Activated CD8-positive, alpha-beta T cell treated with anti-CD3 and anti-CD28 coated beads for 36 hours (primary cell): Measurements from ENCODE around the gene IRS1. TPM values are rescaled to one million over a fixed set of nuclear protein-coding genes. Genes with fewer than 3 reads are reported as not detected.
A peak's percentile ranks its signal among the peaks of the same experiment; 100 is the strongest.

Source experiments
- ATAC-seq: fragments of 200-7000 bp; cut with Tn5 transposase; one replicate; pipeline ENCODE4 v1.10.0; 2021; ENCODE audit warnings: mild to moderate bottlenecking, moderate library complexity
- CTCF ChIA-PET: fragments of 350-600 bp; sonication (Branson Sonifier 250); formaldehyde crosslinking; loops from one replicate; lab custom pipeline; 2021; ENCODE audit warnings: antibody characterized with exemption; lab: Charles Lee
- POLR2A ChIA-PET: fragments of 350-600 bp; sonication (Branson Sonifier 250); formaldehyde crosslinking; loops from one replicate; lab custom pipeline; 2021; ENCODE audit warnings: antibody characterized with exemption; lab: Charles Lee
- DNase-seq: peaks from one replicate; pipeline ENCODE4 v3.0.0-alpha.2; 2020
- H3K27ac Mint-ChIP-seq: one replicate; pipeline ENCODE4 v1.8.0; 2021; ENCODE audit warnings: mild to moderate bottlenecking, mixed read lengths
- H3K27me3 Mint-ChIP-seq: one replicate; pipeline ENCODE4 v1.8.0; 2021; ENCODE audit warnings: mixed read lengths
- H3K36me3 Mint-ChIP-seq: one replicate; pipeline ENCODE4 v1.8.0; 2021; ENCODE audit warnings: low read depth, mixed read lengths
- H3K4me1 Mint-ChIP-seq: one replicate; pipeline ENCODE4 v1.8.0; 2021; ENCODE audit warnings: low read depth, mixed read lengths
- H3K4me3 Mint-ChIP-seq: one replicate; pipeline ENCODE4 v1.8.0; 2021; ENCODE audit warnings: mild to moderate bottlenecking, moderate library complexity, mixed read lengths
- H3K9me3 Mint-ChIP-seq: one replicate; pipeline ENCODE4 v1.8.0; 2021; ENCODE audit warnings: mixed read lengths
- intact Hi-C: fragments of 100-400 bp; cut with micrococcal nuclease; formaldehyde crosslinking; loops from one replicate; pipeline ENCODE4 v1.10.0; 2022
- total RNA-seq, 2 experiments: library from RNA; stranded (reverse); gene quantifications; one replicate each; pipeline ENCODE4 v1.2.3, GENCODE V29; 2021
- TF ChIP-seq, protein P1 (sequence below): fragments of 200-600 bp; IDR thresholded peaks from one replicate; pipeline ENCODE4 v1.8.0; 2022; ENCODE audit warnings: antibody characterized with exemption, mild to moderate bottlenecking

Gene IRS1
- total RNA-seq, 2 experiments from 2014 or later: 3.5 to 4.0 TPM

DNA sequence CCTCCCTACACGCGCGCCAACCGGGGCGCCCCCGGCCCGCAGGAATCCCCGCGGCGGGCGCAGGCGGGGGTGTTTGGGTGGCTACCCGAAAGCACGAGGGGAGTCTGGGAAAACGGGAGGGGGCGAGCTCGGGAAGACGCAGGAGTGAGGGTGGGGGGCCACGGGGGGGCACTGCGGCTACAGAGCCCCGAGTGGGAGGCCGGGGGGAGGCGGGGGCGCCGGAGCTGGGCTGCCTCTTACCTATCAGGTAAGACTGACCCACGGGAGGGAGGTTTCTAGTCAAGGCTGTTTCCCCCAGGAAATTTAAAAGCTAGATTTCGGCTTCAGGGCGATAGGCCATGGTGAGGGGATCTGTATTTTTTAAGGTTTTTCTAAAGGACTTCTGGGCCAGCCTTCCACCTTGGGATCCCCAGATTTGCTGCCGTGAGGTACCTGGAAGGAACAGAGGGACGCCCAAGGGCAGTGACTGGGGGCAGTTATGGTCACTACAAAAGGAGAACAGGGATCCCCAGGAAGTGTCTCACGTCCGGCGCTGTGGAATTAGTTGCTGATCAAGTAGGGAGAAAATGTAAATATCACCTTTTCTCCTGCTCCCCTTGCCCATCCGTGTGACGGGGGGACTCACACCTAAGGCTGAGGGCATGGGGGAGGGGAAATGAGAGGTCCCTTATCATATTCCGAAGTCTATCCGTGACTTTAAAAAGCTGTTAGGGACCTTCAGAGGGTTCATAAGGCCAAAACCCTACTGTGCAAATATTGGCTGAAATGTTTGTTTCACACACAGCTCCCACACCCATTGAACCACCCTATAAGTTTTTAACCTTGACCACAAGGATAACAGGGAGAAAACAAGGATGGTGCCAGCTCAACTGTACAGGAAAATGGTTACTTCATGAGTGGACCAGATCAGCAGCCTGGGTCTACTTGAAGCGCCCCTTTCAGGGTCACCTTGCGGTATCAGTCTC lies 638 bp upstream of the IRS1 start:
- peaks cover 36% of the 10 kb centered on the region for H3K4me1 Mint-ChIP-seq
- no peaks in the 10 kb centered on the region for H3K9me3 Mint-ChIP-seq
- CTCF ChIA-PET: interaction anchor here (0.7 to 4.5 kb wide), 16 partner anchors 11 to 585 kb away, joined by 3 to 37 read pairs (median 3); partner anchors contain the start of gene RHBDD1
- POLR2A ChIA-PET: interaction anchor here (0.8 to 1.3 kb wide), 3 partner anchors 9 to 1171 kb away, joined by 3 to 11 read pairs (median 6); partner anchors contain the start of gene RHBDD1
- TF ChIP-seq, protein P1, sequence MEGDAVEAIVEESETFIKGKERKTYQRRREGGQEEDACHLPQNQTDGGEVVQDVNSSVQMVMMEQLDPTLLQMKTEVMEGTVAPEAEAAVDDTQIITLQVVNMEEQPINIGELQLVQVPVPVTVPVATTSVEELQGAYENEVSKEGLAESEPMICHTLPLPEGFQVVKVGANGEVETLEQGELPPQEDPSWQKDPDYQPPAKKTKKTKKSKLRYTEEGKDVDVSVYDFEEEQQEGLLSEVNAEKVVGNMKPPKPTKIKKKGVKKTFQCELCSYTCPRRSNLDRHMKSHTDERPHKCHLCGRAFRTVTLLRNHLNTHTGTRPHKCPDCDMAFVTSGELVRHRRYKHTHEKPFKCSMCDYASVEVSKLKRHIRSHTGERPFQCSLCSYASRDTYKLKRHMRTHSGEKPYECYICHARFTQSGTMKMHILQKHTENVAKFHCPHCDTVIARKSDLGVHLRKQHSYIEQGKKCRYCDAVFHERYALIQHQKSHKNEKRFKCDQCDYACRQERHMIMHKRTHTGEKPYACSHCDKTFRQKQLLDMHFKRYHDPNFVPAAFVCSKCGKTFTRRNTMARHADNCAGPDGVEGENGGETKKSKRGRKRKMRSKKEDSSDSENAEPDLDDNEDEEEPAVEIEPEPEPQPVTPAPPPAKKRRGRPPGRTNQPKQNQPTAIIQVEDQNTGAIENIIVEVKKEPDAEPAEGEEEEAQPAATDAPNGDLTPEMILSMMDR: peak; percentile 52
- H3K27me3 Mint-ChIP-seq: peaks cover 3% of the 10 kb centered on the region
- DNase-seq (peak; percentile 24), ATAC-seq (no peak)
- H3K27ac Mint-ChIP-seq: peak overlapping the region; percentile 79
- H3K4me3 Mint-ChIP-seq: peak overlapping the region; percentile 84
- intact Hi-C loops: loop anchor here (5.0 kb wide), 5 partner anchors 37 to 1133 kb away; partner anchors contain the start of gene RHBDD1
- peaks cover 12% of the 10 kb centered on the region for H3K36me3 Mint-ChIP-seq

DNA sequence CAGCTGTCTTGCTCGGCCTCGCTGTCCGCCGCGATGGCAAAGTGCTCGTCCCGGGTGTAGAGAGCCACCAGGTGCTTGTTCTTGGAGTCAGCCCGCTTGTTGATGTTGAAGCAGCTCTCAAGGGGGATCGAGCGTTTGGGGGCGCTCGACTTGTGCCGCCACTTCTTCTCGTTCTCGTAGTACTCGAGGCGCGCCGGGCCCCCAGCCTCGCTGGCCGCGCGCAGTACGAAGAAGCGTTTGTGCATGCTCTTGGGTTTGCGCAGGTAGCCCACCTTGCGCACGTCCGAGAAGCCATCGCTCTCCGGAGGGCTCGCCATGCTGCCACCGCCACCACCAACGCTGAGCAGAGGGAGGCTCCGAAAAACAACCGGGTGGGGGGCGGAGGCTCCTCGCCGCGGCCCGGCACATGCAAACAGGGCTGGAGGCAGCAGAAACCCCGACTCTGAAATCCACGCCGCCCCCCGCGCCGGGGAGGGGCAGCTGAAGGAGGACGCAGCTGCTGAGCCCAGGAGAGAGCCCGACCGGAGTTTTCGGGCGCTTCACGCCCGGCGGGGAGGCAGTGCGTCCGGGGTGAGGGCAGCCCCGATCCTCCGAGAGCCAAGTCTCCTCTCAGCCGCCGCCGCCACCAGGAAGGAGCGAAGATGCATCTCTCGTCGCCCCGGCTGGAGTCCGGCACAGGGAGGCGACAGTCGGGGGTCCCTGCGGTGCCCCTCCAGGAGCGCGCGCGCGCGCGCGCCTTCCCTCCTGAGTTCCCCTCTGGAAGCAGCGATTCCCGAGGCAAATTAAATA lies 1.0 kb downstream of the IRS1 start:
- ATAC-seq (peak; percentile 11), DNase-seq (peak; percentile 73)
- Mint-ChIP-seq H3K27me3 (no peaks in the 10 kb centered on the region), H3K27ac (peak overlapping the region; percentile 78), H3K4me1 (peaks cover 51% of the 10 kb centered on the region), H3K4me3 (peak overlapping the region; percentile 84), H3K36me3 (peaks cover 12% of the 10 kb centered on the region), H3K9me3 (no peaks in the 10 kb centered on the region)
- POLR2A ChIA-PET: interaction anchor here (1.1 to 1.9 kb wide), 2 partner anchors 10 to 36 kb away, joined by 3 to 12 read pairs; partner anchors contain the start of gene RHBDD1
- TF ChIP-seq, protein P1: no peak
- CTCF ChIA-PET: interaction anchor here (0.7 to 3.7 kb wide), 14 partner anchors 9 to 809 kb away, joined by 3 to 29 read pairs (median 3); partner anchors contain the start of gene RHBDD1
- intact Hi-C loops: no loop called here

DNA sequence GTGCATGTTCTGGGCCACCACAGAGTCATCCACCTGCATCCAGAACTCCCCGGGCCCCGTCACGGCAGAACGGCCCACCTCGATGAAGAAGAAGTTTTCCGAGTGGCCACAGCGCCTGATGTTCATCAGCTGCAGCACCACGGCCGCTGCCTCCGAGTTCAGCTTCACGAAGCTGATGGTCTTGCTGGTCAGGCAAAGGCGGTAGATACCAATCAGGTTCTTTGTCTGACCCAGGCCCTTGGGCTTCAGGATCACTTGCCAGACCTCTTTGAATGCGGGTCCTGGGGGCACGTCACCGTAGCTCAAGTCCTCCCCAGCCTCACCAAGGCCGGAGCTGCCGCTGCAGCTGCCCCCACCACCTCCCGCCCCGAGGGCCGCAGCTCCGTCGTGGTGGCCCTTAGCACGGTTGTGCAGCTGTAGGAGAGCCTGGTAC lies 1.6 kb downstream of the IRS1 start:
- ChIA-PET POLR2A (interaction anchor here (1.1 to 1.9 kb wide), 2 partner anchors 9 to 37 kb away, joined by 3 to 12 read pairs; partner anchors contain the start of gene RHBDD1), CTCF (interaction anchor here (0.8 to 3.7 kb wide), 11 partner anchors 8 to 227 kb away, joined by 3 to 29 read pairs (median 4); partner anchors contain the start of gene RHBDD1)
- TF ChIP-seq, protein P1: no peak
- Mint-ChIP-seq H3K4me1 (peaks cover 57% of the 10 kb centered on the region), H3K4me3 (peak overlapping the region; percentile 84), H3K9me3 (no peaks in the 10 kb centered on the region), H3K27ac (no peak overlapping the region), H3K27me3 (no peaks in the 10 kb centered on the region), H3K36me3 (peaks cover 12% of the 10 kb centered on the region)
- intact Hi-C loops: no loop called here
- ATAC-seq (no peak), DNase-seq (no peak)

DNA sequence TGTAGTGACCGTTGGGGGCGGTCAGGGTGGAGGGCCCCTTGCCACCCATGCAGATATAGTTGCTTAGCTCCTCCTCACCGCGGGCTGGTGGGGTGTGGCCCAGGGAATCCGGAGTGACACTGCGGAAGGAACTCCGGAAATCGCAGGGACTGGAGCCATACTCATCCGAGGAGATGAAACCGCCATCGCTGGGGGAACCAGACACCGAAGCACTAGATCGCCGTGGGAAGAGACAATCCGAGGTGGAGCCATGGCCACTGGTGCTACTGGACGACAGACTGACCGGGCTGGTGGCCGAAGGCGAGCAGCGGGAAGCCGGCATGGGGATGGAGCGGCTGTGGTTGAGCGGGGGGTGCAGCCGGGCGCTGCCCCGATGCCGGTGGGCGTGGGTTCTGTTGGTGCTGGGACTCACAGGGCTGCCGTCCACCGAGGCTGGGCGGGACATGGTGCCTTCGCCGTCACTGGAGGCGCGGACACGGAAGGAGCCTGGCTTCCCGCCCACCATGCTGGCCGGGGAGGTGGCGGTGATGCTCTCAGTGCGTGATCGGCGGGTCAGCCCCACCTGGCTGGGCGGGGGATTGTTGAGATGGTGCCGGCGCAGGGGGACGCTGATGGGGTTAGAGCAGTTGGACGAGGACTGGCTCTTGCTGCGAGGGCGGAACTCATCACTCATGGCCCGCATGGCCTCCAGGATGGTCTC lies 2.2 kb downstream of the IRS1 start:
- DNase-seq: peak; percentile 3
- POLR2A ChIA-PET: interaction anchor here (1.1 to 2.9 kb wide), 3 partner anchors 8 to 38 kb away, joined by 3 to 12 read pairs (median 9); partner anchors contain the start of gene RHBDD1
- CTCF ChIA-PET: interaction anchor here (0.8 to 3.7 kb wide), 7 partner anchors 8 to 188 kb away, joined by 3 to 29 read pairs (median 4); partner anchors contain the start of gene RHBDD1
- H3K27me3 Mint-ChIP-seq: no peaks in the 10 kb centered on the region
- ATAC-seq: no peak
- TF ChIP-seq, protein P1: no peak
- H3K4me3 Mint-ChIP-seq: peak overlapping the region; percentile 84
- intact Hi-C loops: no loop called here
- peaks cover 12% of the 10 kb centered on the region for H3K36me3 Mint-ChIP-seq
- no peak overlapping the region for H3K27ac Mint-ChIP-seq
- no peaks in the 10 kb centered on the region for H3K9me3 Mint-ChIP-seq
- peaks cover 58% of the 10 kb centered on the region for H3K4me1 Mint-ChIP-seq
